ENCODE data around the gene AKT2. TPM values are rescaled to one million over a fixed set of nuclear protein-coding genes. Genes with fewer than 3 reads are reported as not detected.

Gene AKT2
- total RNA-seq, 1 experiment from 2014 or later = 146 TPM

- Histone ChIP-seq H3K27ac (ENCODE audit: low read depth, low read length, poor library complexity, severe bottlenecking) (no peak overlapping the region), H3K36me3 (ENCODE audit: insufficient read depth, low read length, poor library complexity, severe bottlenecking) (no peaks in the 10 kb centered on the region), H3K9me3 (ENCODE audit: low read depth, low read length, poor library complexity, severe bottlenecking) (no peaks in the 10 kb centered on the region), H3K27me3 (replicated peaks; ENCODE audit: insufficient read depth, low read depth, low read length, poor library complexity) (peaks cover 8% of the 10 kb centered on the region), H3K4me3 (ENCODE audit: low read depth, low read length, poor library complexity, severe bottlenecking) (no peak overlapping the region), H3K4me1 (ENCODE audit: insufficient read depth, low read length, poor library complexity, severe bottlenecking) (no peaks in the 10 kb centered on the region)
- intact Hi-C loops (cut with micrococcal nuclease; ENCODE audit: unreplicated experiment) = no loop called here
- ChIA-PET CTCF (no interaction called here), POLR2A (ENCODE audit: low non-redundant PET) (no interaction called here)
- TF ChIP-seq EZH2 (IDR thresholded peaks at IDR 0.05; ENCODE audit: borderline replicate concordance, low read depth, low read length, poor library complexity, severe bottlenecking) = no peak
- TF ChIP-seq, protein P1, sequence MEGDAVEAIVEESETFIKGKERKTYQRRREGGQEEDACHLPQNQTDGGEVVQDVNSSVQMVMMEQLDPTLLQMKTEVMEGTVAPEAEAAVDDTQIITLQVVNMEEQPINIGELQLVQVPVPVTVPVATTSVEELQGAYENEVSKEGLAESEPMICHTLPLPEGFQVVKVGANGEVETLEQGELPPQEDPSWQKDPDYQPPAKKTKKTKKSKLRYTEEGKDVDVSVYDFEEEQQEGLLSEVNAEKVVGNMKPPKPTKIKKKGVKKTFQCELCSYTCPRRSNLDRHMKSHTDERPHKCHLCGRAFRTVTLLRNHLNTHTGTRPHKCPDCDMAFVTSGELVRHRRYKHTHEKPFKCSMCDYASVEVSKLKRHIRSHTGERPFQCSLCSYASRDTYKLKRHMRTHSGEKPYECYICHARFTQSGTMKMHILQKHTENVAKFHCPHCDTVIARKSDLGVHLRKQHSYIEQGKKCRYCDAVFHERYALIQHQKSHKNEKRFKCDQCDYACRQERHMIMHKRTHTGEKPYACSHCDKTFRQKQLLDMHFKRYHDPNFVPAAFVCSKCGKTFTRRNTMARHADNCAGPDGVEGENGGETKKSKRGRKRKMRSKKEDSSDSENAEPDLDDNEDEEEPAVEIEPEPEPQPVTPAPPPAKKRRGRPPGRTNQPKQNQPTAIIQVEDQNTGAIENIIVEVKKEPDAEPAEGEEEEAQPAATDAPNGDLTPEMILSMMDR (conservative IDR thresholded peaks at IDR 0.05; ENCODE audit: low read depth, low read length) = no peak
- DNase-seq (ENCODE audit: low spot score) = no peak
- no TSS peak for BruUV-seq (replicated peaks)
Measured at GRCh38 chr19:40223135-40223822, 61.9 kb downstream of the AKT2 start.

DNA sequence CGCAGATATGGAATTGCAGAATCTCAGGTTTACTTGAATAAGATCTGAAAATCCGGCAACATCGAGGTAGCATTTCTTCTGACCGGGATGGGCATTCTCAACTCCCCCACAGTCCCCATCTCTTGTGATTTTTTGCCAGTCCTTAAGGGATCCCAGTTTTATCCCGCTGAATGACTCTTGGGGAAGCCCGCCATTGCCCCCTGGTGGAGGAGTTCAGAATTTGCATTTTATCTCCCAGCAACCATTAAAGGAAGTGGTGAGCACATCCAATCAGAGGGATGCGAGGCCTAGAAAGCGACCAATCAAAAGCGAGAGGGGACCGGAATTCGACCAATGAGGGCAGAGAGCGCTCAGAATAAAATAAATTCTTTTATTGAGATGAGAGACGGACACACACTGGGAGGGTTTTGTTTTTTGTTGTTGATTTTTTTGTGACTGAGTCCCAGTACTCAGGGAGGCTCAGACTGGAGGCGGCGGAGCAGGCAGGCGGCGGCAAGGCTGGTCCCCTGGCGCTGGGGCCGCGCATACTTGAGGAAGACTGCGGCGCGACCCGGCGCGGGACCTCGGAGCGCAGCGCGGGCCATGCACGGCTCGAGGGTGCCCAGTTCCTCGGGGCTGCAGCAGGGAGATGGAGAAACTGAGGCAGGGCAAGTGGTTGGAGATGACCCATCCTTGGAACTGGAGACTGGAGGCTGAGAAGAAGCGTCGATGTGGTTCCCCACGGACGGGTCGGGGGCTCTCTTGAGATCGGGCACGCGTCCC is 63.1 kb downstream of the AKT2 start:
- Histone ChIP-seq H3K4me3 (ENCODE audit: low read depth, low read length, poor library complexity, severe bottlenecking) (no peak overlapping the region), H3K9me3 (ENCODE audit: low read depth, low read length, poor library complexity, severe bottlenecking) (no peaks in the 10 kb centered on the region), H3K27me3 (replicated peaks; ENCODE audit: insufficient read depth, low read depth, low read length, poor library complexity) (peaks cover 18% of the 10 kb centered on the region), H3K36me3 (ENCODE audit: insufficient read depth, low read length, poor library complexity, severe bottlenecking) (no peaks in the 10 kb centered on the region), H3K4me1 (ENCODE audit: insufficient read depth, low read length, poor library complexity, severe bottlenecking) (no peaks in the 10 kb centered on the region), H3K27ac (ENCODE audit: low read depth, low read length, poor library complexity, severe bottlenecking) (no peak overlapping the region)
- peak; percentile 96 for DNase-seq (ENCODE audit: low spot score)
- no peak for TF ChIP-seq EZH2 (IDR thresholded peaks at IDR 0.05; ENCODE audit: borderline replicate concordance, low read depth, low read length, poor library complexity, severe bottlenecking)
- TF ChIP-seq, protein P1 (conservative IDR thresholded peaks at IDR 0.05; ENCODE audit: low read depth, low read length) = peak; percentile 92
- intact Hi-C loops (cut with micrococcal nuclease; ENCODE audit: unreplicated experiment) = no loop called here
- CTCF ChIA-PET = no interaction called here
- POLR2A ChIA-PET (ENCODE audit: low non-redundant PET) = no interaction called here
- no TSS peak for BruUV-seq (replicated peaks)

- Histone ChIP-seq H3K27ac (ENCODE audit: low read depth, low read length, poor library complexity, severe bottlenecking) (no peak overlapping the region), H3K4me3 (ENCODE audit: low read depth, low read length, poor library complexity, severe bottlenecking) (no peak overlapping the region), H3K27me3 (replicated peaks; ENCODE audit: insufficient read depth, low read depth, low read length, poor library complexity) (peaks cover 31% of the 10 kb centered on the region), H3K9me3 (ENCODE audit: low read depth, low read length, poor library complexity, severe bottlenecking) (no peaks in the 10 kb centered on the region), H3K4me1 (ENCODE audit: insufficient read depth, low read length, poor library complexity, severe bottlenecking) (no peaks in the 10 kb centered on the region), H3K36me3 (ENCODE audit: insufficient read depth, low read length, poor library complexity, severe bottlenecking) (no peaks in the 10 kb centered on the region)
- ChIA-PET POLR2A (ENCODE audit: low non-redundant PET) (no interaction called here), CTCF (interaction anchor here (0.6 kb wide), 1 partner anchor 66 kb away, joined by 10 read pairs; no protein-coding TSS in a partner anchor)
- TF ChIP-seq, protein P1 (conservative IDR thresholded peaks at IDR 0.05; ENCODE audit: low read depth, low read length) = no peak
- no peak for TF ChIP-seq EZH2 (IDR thresholded peaks at IDR 0.05; ENCODE audit: borderline replicate concordance, low read depth, low read length, poor library complexity, severe bottlenecking)
- intact Hi-C loops (cut with micrococcal nuclease; ENCODE audit: unreplicated experiment) = no loop called here
- no peak for DNase-seq (ENCODE audit: low spot score)
- BruUV-seq (replicated peaks) = no TSS peak
Measured at GRCh38 chr19:40220674-40221073, 64.5 kb downstream of the AKT2 start.
